ENCODE results near the gene KRTAP19-7. TPM values are rescaled to one million over a fixed set of nuclear protein-coding genes. Genes with fewer than 3 reads are reported as not detected.

Gene KRTAP19-7, protein sequence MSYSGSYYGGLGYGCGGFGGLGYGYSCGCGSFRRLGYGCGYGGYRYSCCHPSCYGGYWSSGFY
- not detected for total RNA-seq

DNA sequence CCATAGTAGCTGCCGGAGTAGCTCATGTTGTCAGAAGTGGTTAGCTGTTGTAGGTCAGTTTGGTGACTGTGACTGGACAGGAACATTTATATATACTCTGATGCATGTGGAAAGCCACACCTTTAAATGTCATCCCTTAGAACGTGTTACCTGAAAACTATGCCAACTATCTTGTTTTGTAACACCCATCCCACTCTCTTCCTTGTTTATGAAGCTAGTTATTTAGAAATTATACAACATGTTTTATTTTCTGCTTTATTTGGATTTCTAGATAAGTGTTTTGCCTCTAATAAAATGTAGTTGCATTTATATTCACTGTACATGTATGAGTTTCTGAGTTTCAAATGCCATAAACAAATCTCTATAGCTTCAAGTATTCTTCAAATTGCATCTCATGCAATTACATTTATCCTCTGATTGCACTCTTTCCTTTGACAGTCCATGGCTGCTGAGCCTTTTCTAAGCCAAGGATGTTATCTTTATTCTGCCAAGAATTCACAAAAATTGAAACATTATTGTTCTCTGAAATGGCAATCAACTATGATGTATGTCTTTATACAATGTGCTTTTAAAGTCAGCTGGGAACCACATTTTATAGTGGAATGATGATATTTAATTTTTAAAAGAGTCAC is at the start of gene KRTAP19-7:
TSS of gene KRTAP19-7 (minus strand) at position 51 of the 632 bp plus-strand sequence. CDS start at position 26, 25 bp downstream.
- Mint-ChIP-seq H3K9me3 (peaks cover 9% of the 10 kb centered on the region), H3K27ac (no peak within 1 kb of the TSS), H3K4me3 (no peak within 1 kb of the TSS), H3K36me3 (no peaks in the 10 kb centered on the region), H3K4me1 (ENCODE audit: low read depth in 2 of 2) (no peaks in the 10 kb centered on the region), H3K27me3 (no peaks in the 10 kb centered on the region)
- DNase-seq (ENCODE audit: low spot score) (no peak), ATAC-seq (no peak)

DNA sequence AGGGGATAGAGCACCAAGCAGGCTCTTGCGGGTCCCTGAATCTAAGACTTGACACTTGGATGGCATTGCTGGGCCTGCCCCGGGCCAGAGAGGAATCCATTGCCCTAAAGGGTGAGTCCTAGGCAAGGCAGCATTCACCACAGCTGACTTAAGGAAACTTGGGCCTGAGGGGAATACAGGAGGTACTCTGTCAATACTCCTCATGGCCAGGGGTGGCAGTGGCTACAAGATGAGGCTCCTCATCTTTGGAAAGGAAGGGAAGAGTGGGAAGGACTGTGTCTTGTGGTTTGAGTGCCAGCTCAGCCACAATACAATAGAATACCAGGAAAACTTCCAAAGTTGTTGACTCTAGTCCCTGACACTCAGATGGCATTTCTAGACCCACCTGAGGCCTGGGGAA is 44.9 kb upstream of the KRTAP19-7 start:
- ATAC-seq, result no peak
- Mint-ChIP-seq H3K9me3 (peaks cover 19% of the 10 kb centered on the region), H3K27ac (no peak overlapping the region)

DNA sequence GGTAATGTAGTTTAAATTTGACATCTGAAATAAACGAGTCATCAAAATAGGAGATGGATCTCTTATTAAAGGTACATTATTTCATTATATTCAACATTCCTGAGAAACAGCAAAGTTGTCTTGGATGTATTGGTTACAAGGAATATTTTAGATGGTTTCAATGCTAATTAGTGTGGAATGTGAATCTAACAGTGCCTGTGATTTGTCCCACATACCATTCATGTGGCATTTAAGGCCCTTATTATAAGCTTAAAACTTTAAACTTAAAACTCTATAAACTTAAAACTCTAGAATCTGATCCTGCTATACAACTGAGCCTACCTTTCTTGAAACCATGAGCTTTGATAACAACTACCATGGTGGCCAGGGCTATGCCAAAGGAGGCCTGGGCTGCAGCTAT is 39.7 kb upstream of the KRTAP19-7 start, which contains the start of gene KRTAP22-1:
TSS of gene KRTAP22-1 (plus strand) at position 301 of the 400 bp plus-strand sequence.
- no peak for DNase-seq (ENCODE audit: low spot score)
- Mint-ChIP-seq H3K4me1 (ENCODE audit: low read depth in 2 of 2) (no peaks in the 10 kb centered on the region), H3K36me3 (peaks cover 7% of the 10 kb centered on the region), H3K4me3 (no peak within 1 kb of the TSS), H3K9me3 (peaks cover 10% of the 10 kb centered on the region), H3K27ac (no peak within 1 kb of the TSS), H3K27me3 (no peaks in the 10 kb centered on the region)
- no peak for ATAC-seq

More for the DNA sequence above, 44.9 kb upstream of the KRTAP19-7 start:
- DNase-seq (ENCODE audit: low spot score), result no peak
- no peaks in the 10 kb centered on the region for H3K27me3 Mint-ChIP-seq
- H3K36me3 Mint-ChIP-seq, result peaks cover 7% of the 10 kb centered on the region
- no peak overlapping the region for H3K4me3 Mint-ChIP-seq
- H3K4me1 Mint-ChIP-seq (ENCODE audit: low read depth in 2 of 2), result no peaks in the 10 kb centered on the region

DNA sequence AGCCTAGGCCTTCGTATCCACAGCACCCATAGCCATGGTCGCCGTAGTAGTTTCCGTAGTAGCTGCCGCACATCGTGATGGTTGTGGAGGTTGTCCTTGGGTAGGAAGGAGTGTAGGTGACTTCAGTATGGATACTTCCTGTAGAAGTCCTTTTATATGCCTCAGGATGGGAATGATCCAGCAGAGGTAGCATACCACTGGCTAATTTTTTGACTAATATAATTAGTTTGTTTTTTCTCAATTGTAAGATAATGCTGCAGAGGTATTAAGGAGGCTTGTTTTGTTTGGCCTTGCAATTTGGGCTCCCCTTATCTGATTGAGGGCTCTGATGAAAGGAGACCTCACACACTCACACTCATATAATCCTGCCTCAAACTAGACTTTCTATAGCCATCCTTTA is 37.7 kb upstream of the KRTAP19-7 start, which contains the start of gene KRTAP6-2:
TSS of gene KRTAP6-2 (minus strand) at position 101 of the 400 bp plus-strand sequence. CDS start at position 73, 28 bp downstream.
- ATAC-seq (no peak), DNase-seq (ENCODE audit: low spot score) (no peak)
- peaks cover 7% of the 10 kb centered on the region for H3K36me3 Mint-ChIP-seq
- no peak within 1 kb of the TSS for H3K4me3 Mint-ChIP-seq
- H3K9me3 Mint-ChIP-seq, result peaks cover 5% of the 10 kb centered on the region
- no peaks in the 10 kb centered on the region for H3K4me1 Mint-ChIP-seq (ENCODE audit: low read depth in 2 of 2)
- H3K27ac Mint-ChIP-seq, result no peak within 1 kb of the TSS
- H3K27me3 Mint-ChIP-seq, result no peaks in the 10 kb centered on the region

DNA sequence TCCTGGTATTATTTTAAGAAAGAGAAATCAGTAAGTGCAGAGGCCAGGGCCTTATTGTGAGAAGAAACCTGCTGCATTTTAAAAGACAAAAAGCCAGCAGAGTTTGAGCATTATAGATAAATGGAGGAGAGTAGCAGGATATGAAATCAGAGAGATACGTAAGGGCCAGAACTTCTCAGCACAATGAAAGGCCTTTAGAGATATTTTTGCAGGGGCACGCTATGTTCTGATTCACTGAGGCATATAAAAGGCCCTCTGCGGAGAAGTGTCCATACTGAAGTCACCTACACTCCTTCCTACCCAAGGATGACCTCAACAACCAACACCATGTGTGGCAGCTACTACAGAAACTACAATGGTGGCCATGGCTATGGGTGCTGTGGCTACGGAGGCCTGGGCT is 31.0 kb upstream of the KRTAP19-7 start, which contains the start of gene KRTAP6-3:
TSS of gene KRTAP6-3 (plus strand) at position 301 of the 400 bp plus-strand sequence. CDS start at position 307, 6 bp downstream.
- Mint-ChIP-seq H3K27ac (no peak within 1 kb of the TSS), H3K4me1 (ENCODE audit: low read depth in 2 of 2) (no peaks in the 10 kb centered on the region), H3K27me3 (no peaks in the 10 kb centered on the region), H3K4me3 (no peak within 1 kb of the TSS), H3K36me3 (no peaks in the 10 kb centered on the region), H3K9me3 (no peaks in the 10 kb centered on the region)
- ATAC-seq, result no peak
- no peak for DNase-seq (ENCODE audit: low spot score)

DNA sequence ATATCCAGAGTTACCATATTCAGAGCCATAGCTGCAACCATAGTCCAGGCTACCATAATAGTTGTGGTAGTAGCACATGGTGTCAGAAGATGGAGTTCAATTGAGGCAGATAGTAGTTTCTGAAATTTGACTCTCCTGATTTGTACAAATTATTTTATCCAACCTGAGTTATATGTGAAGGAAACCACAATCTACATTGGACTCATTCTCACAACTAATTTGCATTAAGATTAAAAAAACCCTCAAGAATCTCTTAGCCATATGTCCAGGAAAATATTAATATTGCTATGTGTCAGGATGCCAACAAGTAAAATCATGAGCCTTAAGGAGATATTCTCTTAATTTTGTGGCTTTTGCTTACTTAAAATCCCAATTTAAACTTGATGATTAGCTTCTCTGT is 29.2 kb upstream of the KRTAP19-7 start, which contains the start of gene KRTAP22-2:
TSS of gene KRTAP22-2 (minus strand) at position 101 of the 400 bp plus-strand sequence.
- Mint-ChIP-seq H3K9me3 (no peaks in the 10 kb centered on the region), H3K27ac (no peak within 1 kb of the TSS), H3K4me1 (ENCODE audit: low read depth in 2 of 2) (no peaks in the 10 kb centered on the region), H3K4me3 (no peak within 1 kb of the TSS), H3K36me3 (no peaks in the 10 kb centered on the region), H3K27me3 (no peaks in the 10 kb centered on the region)
- DNase-seq (ENCODE audit: low spot score) (no peak), ATAC-seq (no peak)

DNA sequence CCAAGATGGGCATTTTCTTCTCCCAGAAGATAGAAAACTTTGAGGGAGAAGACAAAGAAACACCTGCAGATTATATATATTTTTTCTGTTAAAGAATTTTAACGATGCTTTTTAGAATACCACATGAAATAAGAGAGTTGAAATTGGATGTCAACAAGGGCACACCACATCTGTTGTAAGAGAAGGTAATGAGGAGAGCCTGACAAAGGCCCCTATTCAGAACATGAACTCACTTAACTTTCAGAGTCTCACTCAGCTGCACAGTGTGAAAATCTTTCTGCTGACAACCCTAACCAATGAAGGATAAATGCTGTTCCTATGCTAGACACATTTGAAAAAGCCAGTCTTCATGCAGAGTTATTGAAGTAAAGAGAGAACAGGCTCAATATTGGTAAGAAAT is 21.8 kb upstream of the KRTAP19-7 start:
- no peak overlapping the region for H3K4me3 Mint-ChIP-seq
- DNase-seq (ENCODE audit: low spot score), result no peak
- H3K27me3 Mint-ChIP-seq, result no peaks in the 10 kb centered on the region
- no peak for ATAC-seq
- H3K27ac Mint-ChIP-seq, result no peak overlapping the region
- H3K9me3 Mint-ChIP-seq, result peaks cover 13% of the 10 kb centered on the region
- no peaks in the 10 kb centered on the region for H3K4me1 Mint-ChIP-seq (ENCODE audit: low read depth in 2 of 2)
- H3K36me3 Mint-ChIP-seq, result no peaks in the 10 kb centered on the region

DNA sequence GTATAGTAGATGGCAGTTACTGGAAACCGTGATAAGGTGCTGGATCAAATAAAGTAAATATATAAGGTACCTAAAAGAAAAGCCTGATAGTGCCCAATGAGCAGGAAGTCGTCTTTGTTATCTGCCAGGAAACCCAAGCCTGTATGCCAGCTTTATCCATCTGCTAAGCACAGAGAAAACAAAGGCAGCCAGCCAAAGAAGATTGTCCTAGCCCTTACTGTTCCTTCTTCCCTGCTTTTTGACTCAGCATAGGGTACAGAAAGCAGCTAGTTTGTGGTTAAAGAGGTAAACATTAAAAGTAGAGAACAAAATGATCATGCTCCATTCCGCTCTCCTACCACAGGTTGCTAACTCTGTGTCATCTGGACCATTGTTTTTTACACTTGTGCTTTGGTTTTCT is 19.0 kb upstream of the KRTAP19-7 start:
- H3K4me3 Mint-ChIP-seq, result no peak overlapping the region
- ATAC-seq (no peak), DNase-seq (ENCODE audit: low spot score) (no peak)
- H3K36me3 Mint-ChIP-seq, result no peaks in the 10 kb centered on the region
- H3K27me3 Mint-ChIP-seq, result no peaks in the 10 kb centered on the region
- no peaks in the 10 kb centered on the region for H3K4me1 Mint-ChIP-seq (ENCODE audit: low read depth in 2 of 2)
- H3K9me3 Mint-ChIP-seq, result peaks cover 16% of the 10 kb centered on the region
- H3K27ac Mint-ChIP-seq, result no peak overlapping the region

DNA sequence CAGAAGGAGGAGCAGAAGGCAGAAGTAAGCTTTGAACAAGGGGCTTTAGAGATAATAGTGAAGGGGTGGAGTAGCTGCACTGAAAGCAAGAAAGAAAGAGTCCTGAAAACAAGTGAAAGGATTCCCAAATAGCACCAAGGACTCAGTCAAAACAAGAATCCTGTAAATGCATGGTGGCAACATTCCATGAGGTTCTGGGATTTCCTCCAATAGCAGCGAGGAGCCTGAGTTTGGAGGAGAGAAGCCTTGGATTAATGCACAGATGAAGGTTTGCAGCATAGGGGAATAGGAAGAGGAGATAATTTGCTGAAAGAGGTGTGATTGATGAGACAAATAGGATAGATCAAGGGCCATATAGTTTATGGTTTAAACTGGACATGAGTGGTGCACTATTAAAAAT is 18.2 kb upstream of the KRTAP19-7 start:
- H3K4me1 Mint-ChIP-seq (ENCODE audit: low read depth in 2 of 2), result no peaks in the 10 kb centered on the region
- DNase-seq (ENCODE audit: low spot score) (no peak), ATAC-seq (no peak)
- no peaks in the 10 kb centered on the region for H3K36me3 Mint-ChIP-seq
- no peaks in the 10 kb centered on the region for H3K27me3 Mint-ChIP-seq
- H3K9me3 Mint-ChIP-seq, result peaks cover 8% of the 10 kb centered on the region
- no peak overlapping the region for H3K27ac Mint-ChIP-seq
- no peak overlapping the region for H3K4me3 Mint-ChIP-seq

DNA sequence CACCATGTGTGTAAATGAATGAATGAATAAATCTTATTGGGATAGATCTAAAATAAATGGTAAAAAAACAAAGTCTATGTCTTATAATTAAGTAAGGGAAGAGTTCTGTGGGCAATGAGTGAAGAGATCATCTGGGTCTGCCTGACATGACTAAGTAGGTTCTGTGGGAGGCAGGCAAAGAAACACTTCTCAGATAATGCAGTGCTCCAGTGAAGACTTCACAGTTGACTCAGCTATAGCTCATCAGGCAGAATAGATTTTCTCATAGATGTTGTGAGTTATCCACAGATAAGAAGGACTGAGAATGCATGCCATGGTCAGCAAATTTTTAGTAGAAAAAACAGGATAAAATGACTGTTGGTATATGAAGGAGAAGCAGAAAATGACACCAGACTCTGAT is 16.7 kb upstream of the KRTAP19-7 start:
- no peaks in the 10 kb centered on the region for H3K36me3 Mint-ChIP-seq
- H3K4me1 Mint-ChIP-seq (ENCODE audit: low read depth in 2 of 2), result no peaks in the 10 kb centered on the region
- H3K9me3 Mint-ChIP-seq, result peaks cover 7% of the 10 kb centered on the region
- ATAC-seq, result no peak
- no peak for DNase-seq (ENCODE audit: low spot score)
- H3K4me3 Mint-ChIP-seq, result no peak overlapping the region
- H3K27ac Mint-ChIP-seq, result no peak overlapping the region
- no peaks in the 10 kb centered on the region for H3K27me3 Mint-ChIP-seq

DNA sequence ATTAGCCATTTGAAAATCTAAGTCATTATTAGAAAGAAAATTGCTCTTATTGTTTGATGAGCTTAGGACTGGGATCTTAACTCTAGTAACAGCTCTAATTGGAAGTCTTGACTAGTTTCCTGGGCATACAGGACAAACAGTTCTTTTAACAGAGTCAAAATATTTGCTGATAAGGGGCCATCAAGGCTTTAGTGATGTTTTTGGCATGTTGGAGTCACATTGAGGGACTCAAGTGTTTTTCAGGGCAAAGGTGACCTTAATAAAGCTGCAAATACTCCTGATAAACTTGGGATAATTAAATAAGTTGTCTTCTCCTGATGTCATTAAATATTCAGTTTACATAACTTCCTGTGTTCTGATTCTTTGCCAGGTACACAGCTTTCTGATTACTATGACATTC is 6.5 kb upstream of the KRTAP19-7 start:
- DNase-seq (ENCODE audit: low spot score), result no peak
- ATAC-seq, result no peak
- Mint-ChIP-seq H3K4me1 (ENCODE audit: low read depth in 2 of 2) (no peaks in the 10 kb centered on the region), H3K4me3 (no peak overlapping the region), H3K27me3 (no peaks in the 10 kb centered on the region), H3K9me3 (peaks cover 11% of the 10 kb centered on the region), H3K36me3 (no peaks in the 10 kb centered on the region), H3K27ac (no peak overlapping the region)

DNA sequence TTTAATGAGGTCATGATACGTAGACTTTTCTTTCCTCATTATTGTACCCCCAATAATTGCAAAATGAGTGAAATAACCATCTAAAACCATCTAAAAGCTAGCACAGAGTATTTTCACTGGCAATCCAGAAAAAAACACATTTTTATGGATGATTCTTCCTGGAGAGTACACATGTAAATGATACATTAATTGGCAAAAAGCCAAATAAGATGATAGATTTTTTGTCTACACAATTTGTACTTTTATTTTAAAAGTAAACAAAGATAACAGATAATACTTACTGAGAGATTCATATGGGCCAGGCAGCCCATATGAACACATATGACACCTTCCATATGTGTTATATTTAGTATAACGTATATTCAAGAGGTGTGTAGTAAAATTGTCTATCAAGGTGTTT is 2.5 kb upstream of the KRTAP19-7 start:
- Mint-ChIP-seq H3K27ac (no peak overlapping the region), H3K9me3 (peaks cover 9% of the 10 kb centered on the region), H3K4me3 (no peak overlapping the region)

DNA sequence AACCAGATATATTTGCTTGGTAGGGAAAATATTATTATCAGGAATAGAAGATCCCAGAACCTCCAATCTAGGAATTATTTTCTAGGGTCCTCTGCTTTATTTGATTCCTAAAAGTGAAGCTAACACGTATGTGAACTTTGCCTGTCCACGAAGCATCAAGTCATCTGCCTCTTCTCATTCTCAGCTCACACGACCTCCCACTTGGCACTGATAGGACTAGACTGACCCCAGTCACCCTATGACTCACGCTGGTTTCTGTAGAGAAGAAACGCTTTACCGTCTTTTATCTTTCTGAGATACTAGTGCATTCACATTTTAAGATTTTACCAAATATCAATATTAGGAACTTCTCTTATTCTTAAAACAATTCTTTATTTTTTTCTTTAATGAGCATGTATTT is 2.0 kb upstream of the KRTAP19-7 start:
- Mint-ChIP-seq H3K4me1 (ENCODE audit: low read depth in 2 of 2) (no peaks in the 10 kb centered on the region), H3K4me3 (no peak overlapping the region), H3K27ac (no peak overlapping the region), H3K36me3 (no peaks in the 10 kb centered on the region), H3K9me3 (peaks cover 9% of the 10 kb centered on the region), H3K27me3 (no peaks in the 10 kb centered on the region)
- ATAC-seq (no peak), DNase-seq (ENCODE audit: low spot score) (no peak)

More for the DNA sequence above, 2.5 kb upstream of the KRTAP19-7 start:
- H3K4me1 Mint-ChIP-seq (ENCODE audit: low read depth in 2 of 2), result no peaks in the 10 kb centered on the region
- ATAC-seq (no peak), DNase-seq (ENCODE audit: low spot score) (no peak)
- no peaks in the 10 kb centered on the region for H3K27me3 Mint-ChIP-seq
- no peaks in the 10 kb centered on the region for H3K36me3 Mint-ChIP-seq

DNA sequence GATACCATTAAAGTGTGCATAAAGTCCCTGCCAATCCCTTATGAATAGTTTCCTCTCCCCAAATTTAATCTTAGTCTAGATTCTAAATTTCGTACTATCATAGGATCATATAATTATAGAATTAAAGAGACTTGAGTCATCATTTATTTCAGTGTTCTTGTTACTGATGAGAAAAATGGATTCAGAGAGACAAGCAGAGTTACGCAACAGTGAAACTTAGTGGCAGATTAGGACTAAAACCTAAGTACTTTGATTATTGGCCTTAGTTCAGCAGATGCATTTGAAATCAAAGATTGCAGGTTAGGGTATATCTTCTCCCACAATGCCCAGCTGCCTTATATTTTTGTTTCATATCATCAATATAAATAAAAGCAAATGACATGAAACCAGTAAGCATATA is 843 bp upstream of the KRTAP19-7 start:
- ATAC-seq, result no peak
- Mint-ChIP-seq H3K27ac (no peak overlapping the region), H3K36me3 (no peaks in the 10 kb centered on the region)

More for the DNA sequence above, 843 bp upstream of the KRTAP19-7 start:
- Mint-ChIP-seq H3K27me3 (no peaks in the 10 kb centered on the region), H3K4me3 (no peak overlapping the region), H3K4me1 (ENCODE audit: low read depth in 2 of 2) (no peaks in the 10 kb centered on the region), H3K9me3 (peaks cover 9% of the 10 kb centered on the region)
- DNase-seq (ENCODE audit: low spot score), result no peak
